Thyroid gland (tissue), 4 donors: ENCODE data around the gene ATG12.

Experiments
- POLR2A ChIP-seq, 2 donors: fragments of 450-650 bp; IDR thresholded peaks; one replicate each; pipeline ENCODE4 v1.6.1; 2017; ENCODE audit warnings: antibody characterized with exemption in 2 of 2, mild to moderate bottlenecking in 2 of 2, moderate library complexity in 1 of 2
- TF ChIP-seq, protein P1 (sequence below), 6 experiments: fragments of 200-600 bp in 3 of 6; fragments of 450-650 bp in 3 of 6; sonication (generic) in 3 of 6; IDR thresholded peaks; one replicate each; pipeline ENCODE4 v1.5.1; 2016 to 2019; ENCODE audit warnings: antibody characterized with exemption in 6 of 6, mild to moderate bottlenecking in 2 of 6, inconsistent platforms in 1 of 6, moderate library complexity in 1 of 6

DNA sequence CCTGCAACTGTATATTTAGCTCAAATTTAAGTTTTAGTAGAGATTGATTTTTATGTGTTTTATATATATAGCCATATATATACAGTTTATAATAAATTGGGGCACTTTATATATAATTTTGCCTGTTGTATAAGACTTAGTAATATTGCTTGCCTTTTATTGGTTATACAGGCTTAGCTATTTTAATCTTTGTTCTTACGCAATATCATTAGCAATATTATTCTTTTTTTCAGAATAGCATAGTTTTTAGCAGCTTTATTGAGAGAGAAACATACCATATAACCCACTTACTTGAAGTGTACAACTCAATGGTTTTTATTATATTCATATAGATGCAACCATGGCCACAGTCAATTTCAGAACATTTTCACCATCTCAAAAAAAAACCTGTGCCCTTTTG lies 52.9 kb downstream of the ATG12 start:
- TF ChIP-seq, protein P1, sequence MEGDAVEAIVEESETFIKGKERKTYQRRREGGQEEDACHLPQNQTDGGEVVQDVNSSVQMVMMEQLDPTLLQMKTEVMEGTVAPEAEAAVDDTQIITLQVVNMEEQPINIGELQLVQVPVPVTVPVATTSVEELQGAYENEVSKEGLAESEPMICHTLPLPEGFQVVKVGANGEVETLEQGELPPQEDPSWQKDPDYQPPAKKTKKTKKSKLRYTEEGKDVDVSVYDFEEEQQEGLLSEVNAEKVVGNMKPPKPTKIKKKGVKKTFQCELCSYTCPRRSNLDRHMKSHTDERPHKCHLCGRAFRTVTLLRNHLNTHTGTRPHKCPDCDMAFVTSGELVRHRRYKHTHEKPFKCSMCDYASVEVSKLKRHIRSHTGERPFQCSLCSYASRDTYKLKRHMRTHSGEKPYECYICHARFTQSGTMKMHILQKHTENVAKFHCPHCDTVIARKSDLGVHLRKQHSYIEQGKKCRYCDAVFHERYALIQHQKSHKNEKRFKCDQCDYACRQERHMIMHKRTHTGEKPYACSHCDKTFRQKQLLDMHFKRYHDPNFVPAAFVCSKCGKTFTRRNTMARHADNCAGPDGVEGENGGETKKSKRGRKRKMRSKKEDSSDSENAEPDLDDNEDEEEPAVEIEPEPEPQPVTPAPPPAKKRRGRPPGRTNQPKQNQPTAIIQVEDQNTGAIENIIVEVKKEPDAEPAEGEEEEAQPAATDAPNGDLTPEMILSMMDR (IDR thresholded peaks at IDR 0.05) = no peak
- no peak for TF ChIP-seq POLR2A (IDR thresholded peaks at IDR 0.05)
